Stimulated activated CD8-positive, alpha-beta memory T cell treated with anti-CD3 and anti-CD28 coated beads, Interleukin-15, amount 100 ng/mL, for 24 hours (primary cell): ENCODE measurements around the gene CDH7.

Experiments
- DNase-seq: peaks from one replicate; pipeline ENCODE4 v3.0.0-alpha.2; 2020; ENCODE audit warnings: low read depth

CDH7 gene

GRCh38 chr18:65750389-65751154 lies at the start of gene CDH7:
CDH7 (plus strand) TSS chr18:65751012; CDS start chr18:65762843, 11,831 bp downstream.
- DNase-seq = no peak

- no peak for DNase-seq
Measured at GRCh38 chr18:65704046-65704445, 46.8 kb upstream of the CDH7 start.

GRCh38 chr18:65706646-65707045 lies 44.2 kb upstream of the CDH7 start:
- no peak for DNase-seq

GRCh38 chr18:65711493-65711892 lies 39.3 kb upstream of the CDH7 start:
- DNase-seq = no peak

- DNase-seq = no peak
Measured at GRCh38 chr18:65721619-65722018, 29.2 kb upstream of the CDH7 start.

GRCh38 chr18:65725251-65726050 lies 25.4 kb upstream of the CDH7 start:
- DNase-seq = no peak

GRCh38 chr18:65735155-65735554 lies 15.7 kb upstream of the CDH7 start:
- no peak for DNase-seq

- DNase-seq = no peak
Measured at GRCh38 chr18:65737471-65737955, 13.3 kb upstream of the CDH7 start.

GRCh38 chr18:65746936-65747335 lies 3.9 kb upstream of the CDH7 start:
- DNase-seq = no peak

GRCh38 chr18:65748321-65748720 lies 2.5 kb upstream of the CDH7 start:
- no peak for DNase-seq

- no peak for DNase-seq
Measured at GRCh38 chr18:65749841-65750240, 971 bp upstream of the CDH7 start.

- DNase-seq = no peak
Measured at GRCh38 chr18:65751155-65752085, 608 bp downstream of the CDH7 start.

- no peak for DNase-seq
Measured at GRCh38 chr18:65752625-65753325, 2.0 kb downstream of the CDH7 start.

GRCh38 chr18:65753520-65753919 lies 2.7 kb downstream of the CDH7 start:
- no peak for DNase-seq

- no peak for DNase-seq
Measured at GRCh38 chr18:65754121-65754520, 3.3 kb downstream of the CDH7 start.

- no peak for DNase-seq
Measured at GRCh38 chr18:65755616-65756015, 4.8 kb downstream of the CDH7 start.

GRCh38 chr18:65760457-65760856 lies 9.6 kb downstream of the CDH7 start:
- no peak for DNase-seq

- DNase-seq = no peak
Measured at GRCh38 chr18:65761636-65762295, 11.0 kb downstream of the CDH7 start.

- DNase-seq = no peak
Measured at GRCh38 chr18:65762556-65762955, 11.7 kb downstream of the CDH7 start.

- DNase-seq = no peak
Measured at GRCh38 chr18:65767406-65767805, 16.6 kb downstream of the CDH7 start.
